Measurements from ENCODE around the gene ECI1. TPM values are rescaled to one million over a fixed set of nuclear protein-coding genes. Genes with fewer than 3 reads are reported as not detected.
"Not testable (repeated sequence)": the region's sequence is repeated elsewhere in the genome, so short reads cannot be mapped to it uniquely, and the experiment has no call there.

Gene ECI1
- total RNA-seq, 2 donors from 2014 or later: 71.8 to 108 TPM

GRCh38 chr16:2243031-2243528 is 8.3 kb downstream of the ECI1 start:
- no peak for TF ChIP-seq CTCF (IDR thresholded peaks at IDR 0.05)
- no peak for DNase-seq (ENCODE audit: low spot score)

GRCh38 chr16:2242598-2242997 is 8.8 kb downstream of the ECI1 start:
- no peaks in the 10 kb centered on the region for H3K27me3 ChIP-seq
- no peak for DNase-seq (ENCODE audit: low spot score)

More at GRCh38 chr16:2243031-2243528, 8.3 kb downstream of the ECI1 start:
- Histone ChIP-seq H3K36me3 (peaks cover 49% of the 10 kb centered on the region), H3K27ac (no peak overlapping the region), H3K4me1 (peaks cover 0 to under 1% of the 10 kb centered on the region in 2 donors), H3K9me3 (no peaks in the 10 kb centered on the region), H3K4me3 (no peak overlapping the region), H3K27me3 (no peaks in the 10 kb centered on the region)

GRCh38 chr16:2240331-2240730 is 11.1 kb downstream of the ECI1 start:
- Histone ChIP-seq H3K4me1 (peaks cover 0 to 25% of the 10 kb centered on the region in 2 donors), H3K36me3 (peaks cover 40% of the 10 kb centered on the region)
- not testable (repeated sequence) for H3K4me3 ChIP-seq; H3K27ac ChIP-seq; H3K9me3 ChIP-seq; H3K27me3 ChIP-seq; DNase-seq (ENCODE audit: low spot score)

More at GRCh38 chr16:2242598-2242997, 8.8 kb downstream of the ECI1 start:
- H3K4me3 ChIP-seq: no peak overlapping the region
- no peaks in the 10 kb centered on the region for H3K9me3 ChIP-seq
- TF ChIP-seq CTCF (IDR thresholded peaks at IDR 0.05): no peak
- H3K4me1 ChIP-seq: peaks cover 0 to 6% of the 10 kb centered on the region in 2 donors
- no peak overlapping the region for H3K27ac ChIP-seq
- H3K36me3 ChIP-seq: peaks cover 49% of the 10 kb centered on the region

GRCh38 chr16:2238838-2239675 is 12.3 kb downstream of the ECI1 start:
- no peak for DNase-seq (ENCODE audit: low spot score)
- H3K27ac ChIP-seq: peak overlapping the region in 1 of 2 donors; percentile 7

GRCh38 chr16:2238150-2238837 is 13.1 kb downstream of the ECI1 start:
- Histone ChIP-seq H3K4me3 (no peak overlapping the region), H3K36me3 (peaks cover 40% of the 10 kb centered on the region)
- DNase-seq (ENCODE audit: low spot score): no peak

More at GRCh38 chr16:2238838-2239675, 12.3 kb downstream of the ECI1 start:
- Histone ChIP-seq H3K4me3 (no peak overlapping the region), H3K36me3 (peaks cover 40% of the 10 kb centered on the region), H3K27me3 (no peaks in the 10 kb centered on the region), H3K4me1 (peaks cover 0 to 25% of the 10 kb centered on the region in 2 donors), H3K9me3 (no peaks in the 10 kb centered on the region)
- TF ChIP-seq CTCF (IDR thresholded peaks at IDR 0.05): no peak

More at GRCh38 chr16:2238150-2238837, 13.1 kb downstream of the ECI1 start:
- Histone ChIP-seq H3K27ac (peak overlapping the region in 1 of 2 donors; percentile 7), H3K27me3 (no peaks in the 10 kb centered on the region), H3K4me1 (peaks cover 0 to 25% of the 10 kb centered on the region in 2 donors), H3K9me3 (no peaks in the 10 kb centered on the region)
- TF ChIP-seq CTCF (IDR thresholded peaks at IDR 0.05): no peak

Data from right atrium auricular region (tissue), 2 donors.